AG09309 (cell line): Measurements from ENCODE around the gene PNMA6E.

Experiments
- DNase-seq: peaks from one replicate; pipeline ENCODE4 v3.0.0-alpha.2; 2010; ENCODE audit warnings: low read depth
- H3K4me3 ChIP-seq: 2 replicates; pipeline ENCODE4 v1.5.1; 2011; ENCODE audit warnings: mild to moderate bottlenecking, low read depth, low read length, moderate library complexity; ENCODE audit not compliant: control insufficient read depth
- TF ChIP-seq, protein P1 (sequence below): IDR thresholded peaks from 2 replicates; pipeline ENCODE4 v1.5.1; 2011; ENCODE audit warnings: mild to moderate bottlenecking, low read depth, low read length, inconsistent platforms; ENCODE audit not compliant: insufficient read depth, control insufficient read depth; ENCODE audit errors: missing control alignments

PNMA6E gene

DNA sequence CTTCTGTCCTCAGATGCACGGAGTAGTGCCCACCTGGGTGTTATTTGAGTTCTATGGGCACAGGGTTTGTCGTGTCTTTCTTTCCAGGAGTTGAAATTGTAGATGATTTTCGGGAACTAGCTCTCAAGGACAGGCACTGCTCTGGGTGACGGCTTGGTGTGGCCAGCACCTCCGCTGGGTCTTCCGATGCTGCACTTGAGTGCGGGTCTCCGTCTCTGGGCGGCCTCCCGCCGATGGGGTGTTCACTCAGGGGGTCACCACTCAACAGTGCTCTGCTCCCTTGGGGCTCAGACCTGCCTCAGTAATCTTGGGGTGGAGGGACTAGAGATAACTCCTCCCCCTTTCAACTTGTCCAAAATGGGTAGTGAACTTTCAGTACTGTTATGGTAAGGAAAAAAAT, 12.6 kb upstream of the PNMA6E start:
- DNase-seq, result no peak
- H3K4me3 ChIP-seq, result no peak overlapping the region
- TF ChIP-seq, protein P1, sequence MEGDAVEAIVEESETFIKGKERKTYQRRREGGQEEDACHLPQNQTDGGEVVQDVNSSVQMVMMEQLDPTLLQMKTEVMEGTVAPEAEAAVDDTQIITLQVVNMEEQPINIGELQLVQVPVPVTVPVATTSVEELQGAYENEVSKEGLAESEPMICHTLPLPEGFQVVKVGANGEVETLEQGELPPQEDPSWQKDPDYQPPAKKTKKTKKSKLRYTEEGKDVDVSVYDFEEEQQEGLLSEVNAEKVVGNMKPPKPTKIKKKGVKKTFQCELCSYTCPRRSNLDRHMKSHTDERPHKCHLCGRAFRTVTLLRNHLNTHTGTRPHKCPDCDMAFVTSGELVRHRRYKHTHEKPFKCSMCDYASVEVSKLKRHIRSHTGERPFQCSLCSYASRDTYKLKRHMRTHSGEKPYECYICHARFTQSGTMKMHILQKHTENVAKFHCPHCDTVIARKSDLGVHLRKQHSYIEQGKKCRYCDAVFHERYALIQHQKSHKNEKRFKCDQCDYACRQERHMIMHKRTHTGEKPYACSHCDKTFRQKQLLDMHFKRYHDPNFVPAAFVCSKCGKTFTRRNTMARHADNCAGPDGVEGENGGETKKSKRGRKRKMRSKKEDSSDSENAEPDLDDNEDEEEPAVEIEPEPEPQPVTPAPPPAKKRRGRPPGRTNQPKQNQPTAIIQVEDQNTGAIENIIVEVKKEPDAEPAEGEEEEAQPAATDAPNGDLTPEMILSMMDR, result no peak

DNA sequence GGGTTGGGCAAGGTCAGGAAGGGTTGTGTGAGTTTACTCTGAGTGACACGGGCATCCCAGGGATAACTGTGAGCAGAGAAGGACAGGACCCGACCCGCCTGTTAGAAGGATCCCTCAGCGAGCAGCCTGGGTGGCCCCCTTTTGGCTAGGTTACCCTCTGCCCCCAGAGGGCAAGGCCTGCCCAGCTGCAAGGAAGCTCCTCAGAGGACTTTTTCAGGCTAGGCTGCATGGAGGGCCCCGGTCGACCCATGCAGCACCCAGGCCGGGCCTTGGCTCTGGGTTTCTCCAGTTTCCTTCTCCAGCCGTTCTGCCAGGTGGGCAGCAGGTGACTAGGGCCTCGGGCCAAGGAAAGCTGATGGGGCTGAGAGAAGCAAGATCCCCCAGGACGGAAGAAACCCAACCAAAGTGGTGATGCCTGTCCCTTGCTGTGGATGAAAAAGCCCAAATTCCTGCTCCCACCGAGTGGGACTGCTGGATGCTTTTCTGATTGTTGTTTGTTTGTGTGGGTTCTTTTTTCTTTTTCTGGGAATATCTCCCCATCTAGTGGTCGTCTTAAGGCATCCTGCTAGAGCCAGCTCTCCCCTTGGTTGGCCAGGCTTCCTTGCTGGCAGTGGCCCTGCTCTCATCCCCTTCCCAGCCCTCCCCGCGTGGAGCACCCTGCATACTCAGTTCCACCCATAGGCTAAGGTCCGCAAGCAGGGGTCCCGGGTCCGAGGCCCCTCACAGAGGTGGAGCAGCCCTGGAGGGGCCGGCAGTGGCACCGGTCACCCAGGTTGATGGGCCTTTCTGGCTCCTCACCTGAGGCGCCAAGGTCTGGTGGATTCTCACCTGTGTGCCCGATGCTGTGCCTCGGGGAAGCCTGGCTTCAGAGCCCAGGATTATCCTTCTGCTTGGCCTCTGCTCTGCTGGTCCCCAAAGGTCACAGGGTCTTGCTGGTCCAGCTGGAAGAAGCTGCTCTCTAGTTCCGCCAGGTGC, 11.9 kb upstream of the PNMA6E start:
- DNase-seq, result no peak
- TF ChIP-seq, protein P1, result no peak
- H3K4me3 ChIP-seq, result no peak overlapping the region

DNA sequence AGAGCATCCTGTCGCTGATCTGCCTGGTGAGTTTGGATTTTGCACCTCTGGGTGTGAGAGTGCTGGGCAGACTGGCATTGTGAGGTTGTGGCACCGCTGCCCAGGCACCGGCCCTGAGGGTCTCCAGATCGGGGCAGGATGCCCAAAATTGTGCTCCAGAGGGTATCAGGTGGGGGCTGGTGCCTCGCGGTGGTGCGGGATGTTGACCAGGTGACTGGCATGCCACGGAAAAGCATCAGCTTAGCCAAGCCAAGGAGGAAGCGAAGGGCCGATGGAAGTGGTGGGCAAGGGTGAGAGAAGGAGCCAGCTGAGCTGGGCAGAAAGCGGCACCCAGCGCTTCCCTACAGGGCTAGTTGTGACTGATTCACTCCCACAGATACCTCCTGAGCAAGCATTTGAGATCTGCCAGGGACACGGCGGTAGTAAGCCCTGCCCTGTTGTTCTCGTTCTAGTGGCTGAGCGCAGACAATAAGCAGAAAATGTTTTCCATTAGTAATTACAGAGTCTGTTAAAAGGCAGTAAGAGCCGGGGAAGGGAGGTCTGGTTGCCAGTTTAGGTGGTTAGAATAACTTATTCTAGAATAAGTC, 10.9 kb upstream of the PNMA6E start:
- H3K4me3 ChIP-seq, result no peak overlapping the region; the same call in 1 of the 2 replicates
- TF ChIP-seq, protein P1, result no peak
- DNase-seq, result no peak

DNA sequence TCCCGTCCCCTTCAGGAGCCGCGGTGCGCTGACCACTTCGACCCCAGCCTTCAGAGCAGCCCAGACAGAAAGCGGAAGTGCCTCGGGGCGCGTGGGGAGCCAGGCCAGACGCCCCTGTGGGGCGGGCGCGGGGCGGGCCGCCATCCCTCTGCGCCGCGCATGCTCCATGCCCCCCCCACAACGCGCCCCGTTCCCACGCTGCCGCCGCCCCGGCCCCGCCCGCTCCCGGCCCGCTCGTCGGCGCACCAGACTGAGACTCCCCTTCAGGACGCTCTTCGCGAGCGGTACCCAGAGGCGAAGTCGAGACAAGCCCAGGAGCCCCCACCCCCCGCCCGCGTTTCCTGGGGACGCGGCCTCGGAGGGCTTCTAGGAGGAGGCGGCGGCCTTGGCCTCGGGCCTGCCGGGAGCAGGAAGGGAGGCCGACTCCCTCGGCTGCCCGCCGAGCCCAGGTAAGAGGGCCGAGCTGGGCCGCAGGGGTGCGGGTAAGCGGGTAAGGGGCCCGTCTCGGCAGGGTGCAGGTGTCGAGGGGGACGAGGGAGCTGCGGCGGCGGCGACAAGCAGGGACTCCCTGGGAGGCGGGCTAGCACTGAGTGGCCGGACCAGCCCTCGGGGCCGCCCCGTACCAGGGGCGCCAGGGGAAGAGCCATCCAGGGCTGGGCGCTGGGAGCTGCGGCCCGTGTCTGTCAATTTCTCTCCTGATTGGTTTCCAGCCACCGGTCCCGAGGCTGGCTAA, 10.3 kb upstream of the PNMA6E start, which contains the start of gene ZFP92:
ZFP92 (plus strand) TSS at position 218 of the 733 bp plus-strand sequence. CDS start 6,851 bp downstream, outside the sequence.
- peak within 1 kb of the TSS; percentile 32 for H3K4me3 ChIP-seq
- DNase-seq, result no peak
- TF ChIP-seq, protein P1, result no peak

DNA sequence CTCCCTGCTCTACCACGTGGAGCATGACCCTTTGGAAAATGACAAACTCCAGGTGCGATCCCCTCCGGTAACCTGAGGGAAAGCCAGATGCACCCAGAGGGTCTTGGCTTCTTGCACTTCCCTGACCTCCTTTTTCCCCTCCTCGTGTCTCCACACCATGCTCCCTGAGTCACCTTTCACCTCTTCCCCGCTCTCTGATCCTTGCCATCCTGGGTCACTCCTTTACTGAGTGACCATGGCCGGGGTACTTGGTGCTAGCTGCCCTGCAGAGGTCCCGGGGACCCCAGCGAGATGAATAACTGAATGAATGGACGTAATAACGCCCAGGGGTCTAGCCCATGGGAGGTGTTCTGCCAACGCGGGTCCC, 9.7 kb upstream of the PNMA6E start:
- no peak for DNase-seq
- TF ChIP-seq, protein P1, result no peak
- no peak overlapping the region for H3K4me3 ChIP-seq

DNA sequence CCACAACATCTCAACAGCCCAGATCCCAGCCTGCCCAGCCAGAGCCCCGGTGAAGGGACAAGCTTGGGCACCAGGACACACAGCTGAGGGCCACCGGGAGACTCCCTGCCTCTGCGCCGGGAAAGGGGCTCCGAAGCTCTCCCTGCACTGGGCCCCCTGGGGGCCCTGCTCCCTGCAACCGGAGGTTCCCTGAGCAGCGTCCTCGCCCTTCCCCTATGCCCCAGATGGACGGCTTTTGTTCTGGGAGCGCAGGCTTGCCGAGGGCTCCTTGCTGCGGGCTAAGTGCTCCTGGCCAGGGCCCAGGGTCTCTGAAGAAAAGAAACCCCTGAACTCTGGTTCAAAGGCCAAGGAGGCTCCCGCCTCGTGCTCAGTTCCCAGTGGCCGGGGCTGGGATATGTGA, 9.2 kb upstream of the PNMA6E start:
- TF ChIP-seq, protein P1, result no peak
- DNase-seq, result no peak

More for the DNA sequence above, 9.2 kb upstream of the PNMA6E start:
- no peak overlapping the region for H3K4me3 ChIP-seq
